GM12874 (cell line): Measurements from ENCODE around the gene ARHGEF40.

Experiments used
- TF ChIP-seq, protein P1 (sequence below): IDR thresholded peaks from 2 replicates; pipeline ENCODE4 v1.5.1; 2011; ENCODE audit warnings: low read depth, mild to moderate bottlenecking, control low read depth, low read length, moderate library complexity; ENCODE audit not compliant: insufficient read depth

Gene ARHGEF40

DNA sequence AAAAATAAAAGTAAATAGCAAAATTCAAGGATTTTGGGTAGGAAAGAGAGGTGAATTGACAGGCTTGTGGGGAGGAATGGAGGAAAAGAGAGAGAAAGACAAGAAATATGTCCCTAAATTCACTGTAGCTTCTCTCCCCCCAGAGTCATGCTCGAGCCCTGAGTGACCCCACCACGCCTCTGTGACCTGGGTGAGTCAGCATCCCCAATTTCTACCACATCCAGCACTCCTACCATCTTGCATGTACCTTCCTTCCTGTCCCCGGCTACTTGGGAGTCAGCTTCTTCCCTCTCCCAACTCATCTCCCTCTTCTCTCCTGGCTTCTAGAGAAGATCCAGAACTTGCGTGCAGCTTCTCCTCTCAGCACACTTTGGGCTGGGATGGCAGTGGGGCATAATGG lies 18.6 kb downstream of the ARHGEF40 start:
- TF ChIP-seq, protein P1, sequence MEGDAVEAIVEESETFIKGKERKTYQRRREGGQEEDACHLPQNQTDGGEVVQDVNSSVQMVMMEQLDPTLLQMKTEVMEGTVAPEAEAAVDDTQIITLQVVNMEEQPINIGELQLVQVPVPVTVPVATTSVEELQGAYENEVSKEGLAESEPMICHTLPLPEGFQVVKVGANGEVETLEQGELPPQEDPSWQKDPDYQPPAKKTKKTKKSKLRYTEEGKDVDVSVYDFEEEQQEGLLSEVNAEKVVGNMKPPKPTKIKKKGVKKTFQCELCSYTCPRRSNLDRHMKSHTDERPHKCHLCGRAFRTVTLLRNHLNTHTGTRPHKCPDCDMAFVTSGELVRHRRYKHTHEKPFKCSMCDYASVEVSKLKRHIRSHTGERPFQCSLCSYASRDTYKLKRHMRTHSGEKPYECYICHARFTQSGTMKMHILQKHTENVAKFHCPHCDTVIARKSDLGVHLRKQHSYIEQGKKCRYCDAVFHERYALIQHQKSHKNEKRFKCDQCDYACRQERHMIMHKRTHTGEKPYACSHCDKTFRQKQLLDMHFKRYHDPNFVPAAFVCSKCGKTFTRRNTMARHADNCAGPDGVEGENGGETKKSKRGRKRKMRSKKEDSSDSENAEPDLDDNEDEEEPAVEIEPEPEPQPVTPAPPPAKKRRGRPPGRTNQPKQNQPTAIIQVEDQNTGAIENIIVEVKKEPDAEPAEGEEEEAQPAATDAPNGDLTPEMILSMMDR: no peak

DNA sequence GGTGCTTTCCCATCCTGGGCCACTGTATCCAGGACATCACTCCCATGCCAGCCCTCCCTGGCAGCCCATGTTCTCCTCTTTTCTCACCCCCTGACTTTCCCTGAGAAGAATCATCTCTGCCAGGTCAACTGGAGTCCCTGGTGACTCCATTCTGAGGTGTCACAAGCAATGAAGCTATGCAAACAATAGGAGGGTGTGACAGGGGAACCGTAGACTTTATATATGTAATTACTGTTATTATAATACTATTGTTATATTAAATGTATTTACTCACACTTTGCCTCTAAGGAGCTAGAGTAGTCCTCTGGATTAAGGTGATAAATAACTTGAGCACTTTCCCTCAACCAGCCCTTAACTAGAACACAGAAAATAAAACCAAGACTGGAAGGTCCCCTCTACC lies 19.2 kb downstream of the ARHGEF40 start:
- TF ChIP-seq, protein P1: no peak

DNA sequence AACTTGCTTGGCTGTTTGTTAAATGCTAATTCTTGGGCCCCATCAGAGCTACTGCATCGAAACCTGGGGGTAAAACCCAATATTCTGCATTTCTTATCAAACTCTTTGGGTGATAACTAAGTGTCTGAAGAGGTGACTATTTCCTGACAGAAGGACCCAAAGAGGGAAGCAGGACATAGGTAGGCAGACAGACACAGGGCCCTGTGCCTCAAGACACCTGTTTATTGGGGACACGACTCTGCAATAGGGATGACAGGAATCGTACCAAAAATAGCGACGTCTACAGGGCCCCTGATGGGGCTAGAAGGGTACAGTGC lies 19.7 kb downstream of the ARHGEF40 start:
- TF ChIP-seq, protein P1: no peak

DNA sequence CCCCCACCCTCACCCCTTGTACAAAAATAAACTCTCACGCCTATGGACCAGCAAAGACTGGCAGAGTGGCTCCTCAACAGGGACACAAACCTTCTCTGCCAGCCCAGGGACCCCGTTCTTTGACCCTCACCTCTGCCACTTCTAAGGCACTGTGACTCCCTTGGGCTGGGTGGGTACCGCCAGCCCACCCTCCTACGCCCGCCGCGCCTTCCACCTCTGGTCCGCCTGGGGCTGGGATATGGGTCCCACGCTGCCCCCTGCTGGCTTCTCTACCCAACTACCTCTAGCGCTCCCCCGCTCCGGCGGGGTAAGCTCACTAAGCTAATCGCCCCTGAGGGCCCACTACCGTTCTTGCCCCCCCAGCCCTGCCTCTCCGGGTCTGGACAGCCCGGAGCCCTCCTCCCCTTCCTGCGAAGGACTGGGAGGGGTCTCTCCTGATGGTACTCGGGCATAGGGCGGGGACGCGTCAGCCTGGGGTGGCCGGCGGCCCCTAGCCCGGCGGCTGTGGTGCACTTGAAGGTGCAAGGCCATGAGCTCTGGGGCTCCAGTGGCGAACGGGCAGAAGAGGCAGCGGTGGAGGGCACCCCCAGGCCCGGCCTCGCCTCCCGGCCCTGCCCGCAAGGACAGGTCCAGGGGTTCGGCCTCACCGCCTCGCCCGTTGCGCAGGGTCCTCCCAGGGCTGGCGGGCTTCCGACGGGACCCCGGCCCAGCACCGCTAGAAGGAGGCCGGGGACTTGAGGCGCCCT lies 20.3 kb downstream of the ARHGEF40 start:
- TF ChIP-seq, protein P1: peak; percentile 57; the same call in 1 of the 2 replicates

DNA sequence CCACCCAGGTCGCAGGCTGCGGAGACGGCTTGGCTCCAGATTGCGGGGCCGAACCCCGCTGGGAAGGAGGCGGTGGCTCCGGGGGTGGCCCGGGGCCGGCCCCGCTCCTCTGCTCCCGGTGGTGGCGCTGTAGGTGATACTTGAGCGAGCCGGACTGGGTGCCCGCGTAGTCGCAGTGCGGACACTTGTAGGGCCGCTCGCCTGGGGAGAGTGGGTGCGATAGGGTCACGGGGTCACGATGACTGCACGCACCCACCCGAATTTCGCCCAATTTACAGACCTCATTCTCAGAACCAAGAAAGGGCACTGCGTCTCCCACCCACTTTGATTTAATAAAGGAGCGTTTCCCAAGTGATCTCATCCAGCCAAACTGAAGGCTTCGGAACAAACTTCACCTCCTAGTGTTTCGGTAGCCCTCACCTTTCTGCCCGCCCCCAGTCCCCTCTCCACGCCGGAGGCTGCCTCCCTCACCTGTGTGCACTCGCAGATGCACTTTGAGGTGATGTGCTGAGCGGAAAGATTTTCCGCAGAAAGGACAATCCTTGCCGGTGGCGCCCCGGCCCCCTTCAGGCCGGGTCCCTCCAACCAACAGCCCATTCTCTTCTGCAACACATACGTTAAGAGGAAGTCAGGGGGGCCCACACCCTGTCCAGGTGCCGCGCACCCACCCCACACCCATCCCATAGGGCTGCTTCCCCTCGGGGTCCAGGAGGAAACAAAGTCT lies 21.0 kb downstream of the ARHGEF40 start:
- TF ChIP-seq, protein P1: no peak

DNA sequence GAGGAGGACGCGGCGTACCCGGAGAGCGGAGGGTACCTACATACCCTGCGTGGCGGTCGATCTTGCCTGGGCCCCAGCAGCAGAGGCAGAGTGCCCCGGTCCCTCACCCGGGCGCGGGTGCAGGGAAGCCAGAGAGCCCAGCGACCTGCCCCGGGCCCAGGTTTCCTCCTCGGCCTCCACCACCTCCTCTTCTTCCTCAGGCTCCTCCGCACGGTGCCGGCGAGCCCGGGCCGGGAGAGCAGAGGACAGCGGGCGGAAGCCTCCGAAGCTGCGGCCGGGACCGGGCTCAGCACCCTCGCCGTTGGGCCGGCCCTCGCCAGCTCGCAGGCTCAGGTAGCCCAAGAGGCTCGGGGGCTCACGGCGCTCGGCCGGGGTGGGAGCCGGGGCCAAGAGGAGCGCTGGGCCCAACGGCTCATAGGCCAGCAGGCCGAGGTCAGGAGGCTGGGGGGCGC lies 21.7 kb downstream of the ARHGEF40 start:
- TF ChIP-seq, protein P1: no peak

DNA sequence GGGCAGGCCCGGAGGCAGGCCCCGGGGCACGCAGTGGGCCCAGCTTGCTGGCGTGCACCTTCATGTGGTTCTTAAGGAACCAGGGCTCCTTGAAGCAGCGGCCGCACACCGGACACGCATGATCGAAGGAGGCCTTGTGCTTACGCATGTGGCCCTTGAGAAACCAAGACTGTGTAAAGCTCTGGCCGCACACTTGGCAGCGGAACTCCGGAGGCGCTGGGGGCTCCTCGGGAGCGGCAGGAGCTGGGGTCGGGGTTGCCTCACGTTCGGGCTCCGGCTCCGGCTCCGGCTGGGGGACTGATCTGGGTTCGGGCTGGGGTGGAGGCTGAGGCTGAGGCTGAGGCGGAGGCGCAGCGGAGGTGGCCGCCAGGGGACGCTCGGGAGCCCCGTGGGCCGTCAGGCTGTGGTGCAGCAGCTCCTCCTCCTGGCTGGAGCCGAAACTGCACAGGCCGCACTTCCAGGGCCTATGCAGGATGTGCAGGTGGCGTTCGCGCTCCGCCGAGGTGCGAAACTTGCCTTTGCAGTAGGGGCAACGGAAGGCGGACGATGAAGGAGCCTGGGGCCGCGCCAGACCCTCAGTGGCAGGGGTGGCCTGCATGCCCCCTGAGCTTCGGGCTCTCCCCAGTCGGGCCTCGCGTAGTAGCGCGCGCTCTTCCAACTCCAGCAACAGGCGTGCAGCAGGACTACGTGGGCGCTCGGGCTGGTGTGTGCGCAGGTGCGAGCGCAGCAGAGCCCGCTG lies 22.3 kb downstream of the ARHGEF40 start:
- TF ChIP-seq, protein P1: peak; percentile 100
